Measurements from ENCODE around the gene ADAMTS14. TPM values are rescaled to one million over a fixed set of nuclear protein-coding genes. Genes with fewer than 3 reads are reported as not detected.

ADAMTS14 gene
- total RNA-seq, 1 donor from 2014 or later, result 2.9 TPM

GRCh38 chr10:70675496-70676161, 3.3 kb downstream of the ADAMTS14 start:
- no peak for DNase-seq (ENCODE audit: low spot score)

DNA sequence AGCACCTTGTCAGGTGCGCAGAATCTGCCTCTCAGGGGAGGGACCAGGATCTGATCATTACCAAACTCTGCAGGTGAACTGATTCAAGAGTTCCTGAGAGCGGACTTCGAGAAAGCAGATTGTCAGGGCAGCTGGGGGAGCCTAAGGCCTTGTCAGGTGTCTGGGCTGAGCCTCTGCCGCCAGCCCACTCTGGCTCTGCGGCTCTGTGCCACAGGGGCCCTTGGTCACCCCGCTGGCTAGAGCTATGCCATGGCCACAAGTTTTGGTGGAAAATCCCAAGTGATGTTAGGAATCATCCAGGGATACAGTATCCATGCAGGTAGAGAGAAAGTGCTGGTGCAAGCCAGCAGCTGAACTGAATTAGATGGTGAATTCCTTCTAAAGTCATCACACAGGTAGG, 4.2 kb downstream of the ADAMTS14 start:
- DNase-seq (ENCODE audit: low spot score), result no peak

- DNase-seq (ENCODE audit: low spot score), result no peak
These were observed 4.7 kb downstream of the ADAMTS14 start for GRCh38 chr10:70677016-70677415.

GRCh38 chr10:70677620-70678249, 5.4 kb downstream of the ADAMTS14 start:
- DNase-seq (ENCODE audit: low spot score), result no peak

DNA sequence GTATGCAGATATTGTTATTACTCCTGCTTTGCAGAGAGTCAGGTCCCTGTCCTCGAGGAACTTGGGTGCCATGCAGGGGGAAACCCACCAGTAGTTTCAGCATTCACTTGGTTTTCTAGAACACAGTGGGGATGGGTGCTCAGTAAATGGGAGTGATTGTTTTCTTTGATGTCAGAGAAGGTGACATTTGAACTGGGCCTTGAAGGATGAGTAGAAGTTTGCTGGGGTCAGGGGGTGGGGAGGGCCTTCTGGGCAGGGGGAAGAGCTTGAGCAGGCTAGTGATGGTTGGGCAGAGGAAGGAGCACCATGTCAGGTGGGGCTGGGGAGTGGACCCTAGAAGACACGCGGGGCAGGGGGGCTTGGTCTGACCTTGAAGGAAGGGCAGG, 5.9 kb downstream of the ADAMTS14 start:
- no peak for DNase-seq (ENCODE audit: low spot score)

- no peak for DNase-seq (ENCODE audit: low spot score)
These were observed 6.6 kb downstream of the ADAMTS14 start for GRCh38 chr10:70678757-70679489.

- DNase-seq (ENCODE audit: low spot score), result peak; percentile 86
These were observed 7.2 kb downstream of the ADAMTS14 start for GRCh38 chr10:70679498-70679897.

DNA sequence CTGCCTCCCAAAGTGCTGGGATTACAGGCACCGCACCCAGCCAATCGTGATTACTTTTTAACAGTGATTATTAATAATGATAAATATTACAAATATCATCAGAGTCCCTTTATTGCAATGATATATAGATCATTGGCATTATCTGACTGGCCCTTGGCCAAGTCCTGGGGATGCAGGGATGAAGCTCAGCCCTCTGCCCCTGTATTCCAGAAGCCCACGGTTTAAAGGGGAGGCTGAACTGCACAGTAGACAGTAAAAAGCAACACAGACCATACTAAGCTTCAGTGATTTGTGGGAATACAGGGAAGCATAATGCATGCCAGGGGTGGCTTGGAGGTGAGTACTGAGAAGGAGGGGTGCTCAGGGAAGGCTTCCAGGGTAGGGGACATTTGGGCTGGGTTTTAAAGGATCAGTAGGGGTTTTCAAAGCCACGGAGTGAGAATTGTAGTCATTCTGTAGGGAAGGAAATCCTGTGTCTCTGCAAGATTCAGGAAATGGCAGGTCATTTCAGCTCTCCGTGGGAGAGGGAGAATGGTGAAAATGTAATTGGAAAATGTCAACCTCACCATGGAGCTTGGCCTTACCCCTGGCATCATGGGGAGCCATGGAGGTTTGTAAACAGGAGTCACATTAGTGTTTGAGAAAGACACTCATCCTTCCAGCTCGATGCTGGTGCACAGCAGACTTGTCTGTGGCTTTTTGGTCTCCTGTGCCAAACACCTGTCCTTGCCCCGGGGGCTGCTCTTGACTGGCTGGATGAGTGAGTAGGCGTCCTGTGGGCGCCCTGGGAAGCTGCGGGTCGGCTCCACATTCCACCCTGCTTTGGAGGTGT, 8.8 kb downstream of the ADAMTS14 start:
- no peak for DNase-seq (ENCODE audit: low spot score)

GRCh38 chr10:70681731-70682005, 9.4 kb downstream of the ADAMTS14 start:
- no peak for DNase-seq (ENCODE audit: low spot score)

DNA sequence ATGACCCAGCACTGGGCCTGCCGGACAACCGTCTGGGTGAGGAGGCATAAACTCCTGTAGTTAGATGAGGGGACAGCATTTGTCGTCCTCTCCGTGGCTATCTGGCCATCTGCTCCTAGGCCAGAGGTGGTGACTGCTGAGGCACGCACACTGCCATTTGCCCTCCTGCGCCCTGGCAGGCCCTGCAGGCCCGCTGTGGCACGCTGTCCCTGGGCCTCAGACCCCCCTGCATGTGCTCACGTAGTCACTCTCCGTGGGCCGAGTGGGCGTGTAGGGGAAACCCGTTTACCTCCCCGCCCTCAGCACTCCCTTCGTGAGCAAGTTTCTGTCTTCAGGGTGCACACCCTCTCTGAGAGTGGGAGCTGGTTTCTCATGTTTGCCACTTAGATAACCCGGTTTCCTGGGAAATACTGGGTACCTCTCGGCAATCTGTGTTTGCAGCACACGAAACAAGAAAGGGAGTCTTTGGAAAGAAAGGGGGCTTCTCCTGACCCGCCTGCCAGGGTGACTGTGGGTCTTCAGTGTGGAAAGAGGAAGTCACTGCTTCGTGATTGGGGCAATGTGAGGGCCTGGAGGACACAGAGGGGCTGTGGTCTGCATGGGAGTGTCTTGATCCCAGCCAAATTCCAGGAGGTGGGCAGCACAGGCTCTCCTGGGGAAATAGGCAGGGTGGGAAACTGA, 10.8 kb downstream of the ADAMTS14 start:
- DNase-seq (ENCODE audit: low spot score), result no peak

DNA sequence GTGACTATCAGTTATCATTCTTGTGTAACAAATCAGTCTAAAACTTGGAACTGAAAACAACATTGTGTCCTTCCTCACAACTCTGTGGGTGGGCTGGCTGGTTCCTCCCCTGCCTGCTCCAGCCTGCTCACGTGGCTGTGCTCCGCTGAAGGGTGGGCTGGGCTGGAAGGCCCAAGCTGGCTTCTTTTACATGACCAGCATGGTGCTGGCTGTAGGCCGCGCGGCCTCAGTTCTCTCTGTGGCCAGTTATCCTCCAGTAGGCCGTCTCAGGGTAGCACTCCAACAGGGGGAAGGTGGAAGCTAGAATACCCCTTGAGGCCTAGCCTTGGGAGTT, 11.3 kb downstream of the ADAMTS14 start:
- DNase-seq (ENCODE audit: low spot score), result no peak

GRCh38 chr10:70683940-70684339, 11.6 kb downstream of the ADAMTS14 start:
- no peak for DNase-seq (ENCODE audit: low spot score)

DNA sequence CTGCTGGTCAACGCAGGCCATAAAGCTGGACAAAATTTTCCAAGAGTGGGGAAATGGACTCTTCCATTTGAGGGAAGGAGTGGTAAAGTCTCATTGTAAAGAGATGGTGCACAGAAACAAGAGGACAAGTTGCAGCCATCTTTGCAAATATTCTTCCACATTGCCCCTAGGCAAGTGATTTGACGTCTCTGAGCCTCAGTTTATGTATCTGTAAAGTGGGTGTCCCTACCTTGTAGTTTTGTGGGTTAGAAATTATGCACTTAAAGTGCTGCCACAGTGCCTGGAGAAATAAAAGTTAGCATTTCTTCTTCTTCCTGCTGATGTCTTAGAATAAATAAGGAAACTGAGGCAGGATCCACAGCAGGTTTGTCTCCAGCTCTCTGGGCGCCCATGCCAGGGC, 12.1 kb downstream of the ADAMTS14 start:
- no peak for DNase-seq (ENCODE audit: low spot score)

GRCh38 chr10:70684839-70685454, 12.6 kb downstream of the ADAMTS14 start:
- DNase-seq (ENCODE audit: low spot score), result peak; percentile 52

DNA sequence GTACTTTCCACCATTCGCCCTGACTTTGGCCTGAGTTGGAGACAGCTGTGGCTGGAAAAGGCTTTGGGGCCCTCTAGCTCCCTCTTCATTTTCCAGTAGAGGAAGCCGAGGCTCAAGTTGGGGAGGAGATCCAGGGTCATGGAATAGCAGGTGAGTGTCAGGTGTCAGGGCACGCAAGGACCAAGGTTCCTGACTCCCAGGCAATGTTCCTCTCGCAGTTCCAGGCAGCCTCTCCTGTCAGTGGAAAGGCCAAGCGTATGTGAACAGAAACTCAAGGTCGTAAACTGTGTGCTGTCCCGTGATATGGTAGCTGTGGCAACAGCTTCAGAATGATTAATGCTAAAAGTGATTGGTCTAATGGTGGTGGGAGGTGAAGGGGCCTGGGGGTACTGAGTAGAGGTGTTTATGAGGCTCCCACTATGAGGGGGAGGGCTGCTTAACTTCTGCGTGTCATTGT, 13.2 kb downstream of the ADAMTS14 start:
- DNase-seq (ENCODE audit: low spot score), result no peak

DNA sequence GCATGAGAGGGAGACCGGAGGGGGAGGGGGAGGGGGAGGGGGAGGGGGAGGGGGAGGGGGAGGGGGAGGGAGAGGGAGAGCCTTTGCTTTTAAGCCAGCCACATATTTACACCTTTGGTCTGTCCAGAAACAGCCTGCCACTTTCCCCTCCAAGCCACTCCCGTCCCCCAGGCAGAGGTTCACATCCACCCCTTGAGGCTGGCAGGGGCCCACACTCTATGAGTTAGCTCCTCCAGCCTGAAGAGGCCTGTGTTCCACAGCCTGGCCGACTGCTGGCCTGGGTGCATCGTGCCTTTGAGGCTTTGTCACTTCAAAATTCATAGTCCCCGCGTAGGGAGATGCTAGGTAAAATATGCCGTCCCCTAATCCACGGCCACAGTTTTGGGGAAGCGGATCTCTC, 16.5 kb downstream of the ADAMTS14 start:
- DNase-seq (ENCODE audit: low spot score), result no peak

DNA sequence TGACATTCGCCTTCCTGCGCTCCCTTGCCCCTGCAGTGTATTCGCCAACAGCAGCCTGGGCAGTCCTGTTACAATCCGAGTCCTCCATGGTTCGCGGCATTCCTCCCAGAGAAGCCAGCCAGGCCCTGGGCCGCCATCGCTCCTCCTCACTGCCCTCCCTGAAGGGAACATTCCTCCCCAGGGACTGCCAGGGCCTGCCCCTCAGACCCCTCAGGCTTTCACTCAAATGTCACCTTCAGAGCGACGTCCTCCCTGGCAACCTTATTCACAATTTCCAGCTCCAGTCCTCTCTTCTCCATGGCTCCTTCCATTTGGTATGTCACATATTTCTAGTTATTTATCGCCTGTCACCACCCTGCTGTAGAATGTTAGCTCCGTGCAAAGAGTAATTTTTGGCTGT, 17.4 kb downstream of the ADAMTS14 start:
- DNase-seq (ENCODE audit: low spot score), result no peak

DNA sequence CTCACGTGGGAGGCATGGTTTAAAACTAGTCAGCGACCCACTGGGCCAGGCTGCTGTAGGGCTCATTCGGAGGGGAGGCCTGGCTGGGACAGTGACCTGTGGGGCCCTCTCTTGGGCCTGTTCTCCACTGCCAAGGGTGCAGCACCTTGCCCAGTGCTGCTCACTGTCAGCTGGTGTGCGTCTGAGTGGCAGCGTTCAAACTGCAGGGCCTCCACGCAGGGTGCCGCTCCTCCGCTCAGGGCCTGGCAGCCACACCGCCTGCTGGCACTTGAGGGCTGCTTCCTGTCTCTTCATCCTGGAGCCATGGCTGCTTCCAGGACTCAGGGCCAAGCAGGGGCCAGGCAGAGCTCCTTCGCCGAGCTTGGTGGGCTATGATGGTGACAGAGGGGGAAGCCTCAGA, 18.3 kb downstream of the ADAMTS14 start:
- DNase-seq (ENCODE audit: low spot score), result no peak

DNA sequence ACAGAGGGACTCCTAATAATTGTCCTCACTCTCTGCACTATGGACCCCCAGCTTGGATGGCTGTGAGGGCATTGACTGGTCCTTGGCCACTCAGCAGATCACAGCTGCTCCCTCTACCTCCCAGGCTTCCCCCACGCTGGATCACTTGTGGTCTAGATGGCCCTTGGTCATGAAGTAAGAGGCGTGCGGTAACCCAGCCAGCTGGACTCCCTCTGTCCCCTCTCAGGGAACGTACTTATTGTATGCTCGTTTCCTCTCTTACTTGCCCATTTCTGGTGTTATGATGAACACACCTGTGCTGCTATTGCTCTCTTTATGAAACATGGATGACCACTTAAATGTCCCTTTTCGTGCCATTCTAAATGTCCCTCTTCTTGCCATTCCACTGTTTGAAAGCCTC, 19.3 kb downstream of the ADAMTS14 start:
- DNase-seq (ENCODE audit: low spot score), result no peak

DNA sequence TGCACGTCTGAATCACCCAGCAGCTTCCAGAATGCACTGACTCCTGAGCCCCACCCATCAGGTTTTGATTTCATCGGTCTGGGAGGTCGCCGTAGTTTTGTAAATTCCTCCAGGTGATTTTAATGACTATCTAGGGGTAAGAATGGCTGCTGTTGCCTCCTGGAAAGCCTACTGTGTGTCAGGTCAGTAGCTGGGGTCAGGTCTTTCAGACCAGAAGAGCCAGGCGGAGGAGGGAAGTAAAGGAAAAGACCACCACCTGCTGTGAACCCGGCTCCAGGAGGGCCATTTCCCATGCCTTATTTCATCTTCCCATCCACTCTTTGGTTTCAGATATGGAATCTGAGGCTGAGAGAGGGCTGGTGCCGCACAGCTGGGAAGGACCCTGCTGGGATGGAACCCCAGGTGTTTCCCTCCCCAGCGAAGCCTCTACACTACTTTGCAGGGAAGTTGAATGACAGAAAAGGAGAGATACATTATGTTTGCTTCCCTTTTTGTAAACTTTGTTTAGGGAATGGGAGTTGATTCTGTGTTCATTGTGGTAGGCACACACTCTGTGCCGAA, 19.8 kb downstream of the ADAMTS14 start:
- DNase-seq (ENCODE audit: low spot score), result no peak

All from umbilical cord (tissue), 2 donors.